ENCODE measurements around the gene NPHP4.

GRCh38 chr1:5907386-5907785, 84.8 kb downstream of the NPHP4 start:
- TF ChIP-seq CTCF (IDR thresholded peaks at IDR 0.05) = no peak
- TF ChIP-seq POLR2A (IDR thresholded peaks at IDR 0.05) = no peak

Measured in lower leg skin (tissue), 3 donors.